Tracheal epithelial cell (primary cell): ENCODE results near the gene APOE. TPM values are rescaled to one million over a fixed set of nuclear protein-coding genes. Genes with fewer than 3 reads are reported as not detected.

Experiments
- total RNA-seq: library from RNA; depleted of rRNA; stranded (reverse); fragments of >200 nt; gene quantifications from 2 replicates; pipeline ENCODE4 v1.2.1, GENCODE V29; 2014

APOE gene
- 43.1 and 335 TPM in 2 replicates for total RNA-seq

DNA sequence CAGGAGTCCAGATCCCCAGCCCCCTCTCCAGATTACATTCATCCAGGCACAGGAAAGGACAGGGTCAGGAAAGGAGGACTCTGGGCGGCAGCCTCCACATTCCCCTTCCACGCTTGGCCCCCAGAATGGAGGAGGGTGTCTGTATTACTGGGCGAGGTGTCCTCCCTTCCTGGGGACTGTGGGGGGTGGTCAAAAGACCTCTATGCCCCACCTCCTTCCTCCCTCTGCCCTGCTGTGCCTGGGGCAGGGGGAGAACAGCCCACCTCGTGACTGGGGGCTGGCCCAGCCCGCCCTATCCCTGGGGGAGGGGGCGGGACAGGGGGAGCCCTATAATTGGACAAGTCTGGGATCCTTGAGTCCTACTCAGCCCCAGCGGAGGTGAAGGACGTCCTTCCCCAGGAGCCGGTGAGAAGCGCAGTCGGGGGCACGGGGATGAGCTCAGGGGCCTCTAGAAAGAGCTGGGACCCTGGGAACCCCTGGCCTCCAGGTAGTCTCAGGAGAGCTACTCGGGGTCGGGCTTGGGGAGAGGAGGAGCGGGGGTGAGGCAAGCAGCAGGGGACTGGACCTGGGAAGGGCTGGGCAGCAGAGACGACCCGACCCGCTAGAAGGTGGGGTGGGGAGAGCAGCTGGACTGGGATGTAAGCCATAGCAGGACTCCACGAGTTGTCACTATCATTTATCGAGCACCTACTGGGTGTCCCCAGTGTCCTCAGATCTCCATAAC, at the start of gene APOE:
Gene APOE, plus strand, starts transcription at position 360 of the 724 bp plus-strand sequence. CDS start 829 bp downstream, outside the sequence.

DNA sequence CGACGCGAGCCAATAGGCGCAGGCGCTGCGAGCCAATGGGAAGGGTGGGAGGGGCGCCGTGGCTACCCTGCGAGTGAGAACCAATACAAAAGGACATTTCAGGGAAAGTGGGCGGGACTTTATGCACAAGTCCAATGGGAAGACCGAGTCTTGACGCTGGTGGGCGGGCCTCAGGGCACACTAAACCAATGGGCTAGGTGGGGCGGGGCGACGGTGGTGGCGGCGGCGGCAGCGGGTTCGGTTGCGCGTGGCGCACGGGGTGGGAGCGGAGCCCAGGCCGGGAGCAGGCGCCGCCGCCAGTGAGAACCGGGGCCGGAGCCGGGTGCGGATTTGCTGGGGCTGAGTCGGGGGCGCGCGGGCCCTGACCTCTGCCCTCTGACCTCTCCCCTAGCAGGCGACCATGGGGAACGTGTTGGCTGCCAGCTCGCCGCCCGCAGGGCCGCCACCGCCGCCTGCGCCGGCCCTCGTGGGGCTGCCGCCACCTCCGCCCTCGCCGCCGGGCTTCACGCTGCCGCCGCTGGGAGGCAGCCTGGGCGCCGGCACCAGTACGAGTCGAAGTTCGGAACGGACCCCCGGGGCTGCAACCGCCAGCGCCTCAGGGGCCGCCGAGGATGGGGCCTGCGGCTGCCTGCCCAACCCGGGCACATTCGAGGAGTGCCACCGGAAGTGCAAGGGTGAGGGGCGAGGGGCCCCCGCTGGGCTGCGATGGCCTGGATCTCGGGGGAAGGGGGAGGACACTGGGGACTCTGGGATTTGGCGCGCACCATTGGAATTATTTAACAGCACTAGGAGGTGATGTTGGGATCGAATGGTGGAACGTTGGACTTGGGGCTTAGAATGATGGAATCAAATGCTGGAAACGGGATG, 14.3 kb upstream of the APOE start, which contains the start of gene TOMM40:
Gene TOMM40, plus strand, starts transcription at position 239 of the 867 bp plus-strand sequence. Its CDS starts 162 bp downstream, at position 401.

GRCh38 chr19:44914433-44915206, 9.0 kb downstream of the APOE start, which contains the start of gene APOC1:
APOC1 (plus strand) TSS chr19:44914608; CDS start chr19:44914892, 284 bp downstream.

DNA sequence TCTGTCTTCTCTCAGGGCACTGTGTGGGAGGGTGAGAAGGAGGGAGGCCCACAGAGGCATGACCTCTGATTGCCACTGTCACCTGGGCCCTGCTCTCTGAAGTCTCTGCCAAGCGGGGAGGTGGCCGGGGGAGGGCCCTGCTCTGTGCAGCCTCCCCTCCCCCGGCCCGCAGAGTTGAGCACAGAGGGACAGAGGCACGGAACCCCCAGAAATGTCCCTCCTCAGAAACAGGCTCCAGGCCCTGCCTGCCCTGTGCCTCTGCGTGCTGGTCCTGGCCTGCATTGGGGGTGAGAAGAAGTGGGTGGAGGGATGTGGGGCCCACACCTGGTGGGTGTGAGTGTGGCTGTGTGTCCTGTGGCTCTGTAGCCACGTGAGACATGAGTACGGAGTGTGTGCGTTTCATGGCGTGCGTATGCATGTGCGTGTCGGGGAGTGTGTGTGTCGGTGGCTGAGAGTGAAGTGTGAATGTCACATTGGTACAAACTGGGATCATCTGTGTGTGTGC, 36.5 kb downstream of the APOE start, which contains the start of gene APOC4:
Gene APOC4, plus strand, starts transcription at position 171 of the 505 bp plus-strand sequence. Its CDS starts 41 bp downstream, at position 212.

DNA sequence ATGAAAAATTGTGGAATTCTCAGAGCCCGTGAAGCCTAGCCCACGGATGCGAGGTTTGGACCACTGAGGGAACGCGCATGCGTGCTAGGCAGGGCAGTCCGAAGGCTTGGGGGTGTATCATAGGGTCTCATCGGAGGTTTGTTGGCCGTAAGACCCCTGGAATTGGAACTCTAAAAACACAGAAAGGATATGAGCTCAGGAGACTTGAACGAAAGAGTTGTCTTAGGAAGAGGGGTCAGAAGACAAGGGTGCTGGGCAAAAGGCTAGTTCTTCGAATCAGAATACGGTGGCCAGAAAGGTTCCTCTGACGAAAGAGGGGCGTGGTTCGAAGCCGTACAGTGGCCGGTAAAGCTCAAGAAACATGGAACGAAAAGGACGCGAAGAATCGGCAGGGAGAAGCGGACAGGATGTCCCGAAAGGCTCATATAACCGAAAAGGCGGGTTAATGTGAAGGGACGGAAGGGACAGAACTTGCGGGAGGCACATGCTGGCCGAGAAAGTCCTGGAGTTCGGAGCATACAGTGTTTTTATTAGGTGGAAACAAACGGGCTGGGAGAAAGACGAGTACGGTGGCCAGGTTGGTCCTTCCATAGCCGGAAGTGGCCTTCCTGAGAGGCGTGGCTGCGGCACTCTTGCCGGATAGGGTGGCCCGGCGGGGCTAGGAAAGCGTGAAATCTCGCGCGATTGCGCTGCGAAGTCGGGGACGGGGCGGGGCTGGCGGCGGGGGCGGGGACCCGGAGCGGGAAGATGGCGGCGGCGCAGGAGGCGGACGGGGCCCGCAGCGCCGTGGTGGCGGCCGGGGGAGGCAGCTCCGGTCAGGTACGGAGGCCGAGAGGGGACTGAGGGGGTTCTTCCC, 49.3 kb downstream of the APOE start, which contains the start of gene CLPTM1:
Gene CLPTM1, plus strand, starts transcription at position 732 of the 856 bp plus-strand sequence. Its CDS starts 16 bp downstream, at position 748.

Other genes starting within 250 kb of the APOE start
- 1.2 and 1.7 TPM in 2 replicates for gene CEACAM19, start 234.3 kb upstream of the APOE start, total RNA-seq
- not detected in 2 replicates for gene CEACAM16, start 206.6 kb upstream of the APOE start, total RNA-seq
- gene BCL3, start 157.1 kb upstream of the APOE start, total RNA-seq = 1.7 and 3.1 TPM in 2 replicates
- 132 and 185 TPM in 2 replicates for gene CBLC, start 127.9 kb upstream of the APOE start, total RNA-seq
- 24.3 and 36.0 TPM in 2 replicates for gene BCAM, start 96.7 kb upstream of the APOE start, total RNA-seq
- 39.4 and 115 TPM in 2 replicates for gene NECTIN2, start 59.5 kb upstream of the APOE start, total RNA-seq
- 72.0 and 100 TPM in 2 replicates for gene TOMM40, start 14.5 kb upstream of the APOE start, total RNA-seq
- gene APOC1, start 8.8 kb downstream of the APOE start, total RNA-seq = 3.4 and 4.3 TPM in 2 replicates
- gene APOC4, start 36.4 kb downstream of the APOE start, total RNA-seq = not detected in 2 replicates
- gene APOC2, start 40.3 kb downstream of the APOE start, total RNA-seq = not detected in 2 replicates
- 37.3 and 43.9 TPM in 2 replicates for gene CLPTM1, start 49.6 kb downstream of the APOE start, total RNA-seq
- gene RELB, start 95.7 kb downstream of the APOE start, total RNA-seq = 3.0 and 23.9 TPM in 2 replicates
- gene CLASRP, start 133.2 kb downstream of the APOE start, total RNA-seq = 6.3 and 9.0 TPM in 2 replicates
- 0.48 and 0.64 TPM in 2 replicates for gene ZNF296, start 170.7 kb downstream of the APOE start, total RNA-seq
- 30.9 and 47.0 TPM in 2 replicates for gene GEMIN7, start 173.5 kb downstream of the APOE start, total RNA-seq
- gene PPP1R37, start 187.4 kb downstream of the APOE start, total RNA-seq = 42.0 and 43.6 TPM in 2 replicates